GM18499 (cell line): ENCODE data around the gene CCDC15.
"Not testable (repeated sequence)": the region's sequence is repeated elsewhere in the genome, so short reads cannot be mapped to it uniquely, and the experiment has no call there.

Experiments used
- ATAC-seq: cut with Tn5 transposase; IDR thresholded peaks from one replicate; pipeline ENCODE4 v1.9.1; 2021; ENCODE audit warnings: moderate number of reproducible peaks; ENCODE audit not compliant: insufficient read depth, unreplicated experiment

The CCDC15 gene

GRCh38 chr11:124987096-124987495 lies 33.1 kb downstream of the CCDC15 start:
- ATAC-seq: no peak

GRCh38 chr11:124988063-124988462 lies 34.1 kb downstream of the CCDC15 start:
- no peak for ATAC-seq

- ATAC-seq: no peak
Observed at GRCh38 chr11:125001079-125001778, 47.2 kb downstream of the CCDC15 start.

GRCh38 chr11:125001849-125002248 lies 47.8 kb downstream of the CCDC15 start:
- no peak for ATAC-seq

GRCh38 chr11:125005491-125005890 lies 51.5 kb downstream of the CCDC15 start:
- ATAC-seq: no peak

- ATAC-seq: no peak
Observed at GRCh38 chr11:125016413-125016812, 62.4 kb downstream of the CCDC15 start.

GRCh38 chr11:125020342-125020741 lies 66.3 kb downstream of the CCDC15 start:
- ATAC-seq: no peak

- no peak for ATAC-seq
Observed at GRCh38 chr11:125022551-125022950, 68.5 kb downstream of the CCDC15 start.

- no peak for ATAC-seq
Observed at GRCh38 chr11:125025968-125026367, 72.0 kb downstream of the CCDC15 start.

GRCh38 chr11:125029431-125029830 lies 75.4 kb downstream of the CCDC15 start:
- ATAC-seq: not testable (repeated sequence)

GRCh38 chr11:125036933-125037332 lies 82.9 kb downstream of the CCDC15 start:
- ATAC-seq: no peak

- no peak for ATAC-seq
Observed at GRCh38 chr11:125049164-125049792, 95.3 kb downstream of the CCDC15 start.

- ATAC-seq: no peak
Observed at GRCh38 chr11:125052047-125052446, 98.0 kb downstream of the CCDC15 start.

GRCh38 chr11:125053167-125053566 lies 99.2 kb downstream of the CCDC15 start:
- ATAC-seq: no peak

- no peak for ATAC-seq
Observed at GRCh38 chr11:125055107-125055715, 101.2 kb downstream of the CCDC15 start.

- not testable (repeated sequence) for ATAC-seq
Observed at GRCh38 chr11:125056111-125056510, 102.1 kb downstream of the CCDC15 start.

- ATAC-seq: no peak
Observed at GRCh38 chr11:125056931-125057692, 103.1 kb downstream of the CCDC15 start.

GRCh38 chr11:125057693-125058016 lies 103.7 kb downstream of the CCDC15 start:
- no peak for ATAC-seq

GRCh38 chr11:125061281-125061680 lies 107.3 kb downstream of the CCDC15 start:
- no peak for ATAC-seq

GRCh38 chr11:125062218-125062930 lies 108.4 kb downstream of the CCDC15 start:
- no peak for ATAC-seq
